Kidney (tissue), 14 donors: Measurements from ENCODE around the gene RPS6KA3. TPM values are rescaled to one million over a fixed set of nuclear protein-coding genes. Genes with fewer than 3 reads are reported as not detected.

Source experiments
- DNase-seq, 5 donors: peaks; one replicate each; pipeline ENCODE4 v3.0.0-alpha.2; 2013 to 2020
- FAIRE-seq: peaks from 2 replicates; lab custom pipeline; 2012; peaks lifted over from hg19 to GRCh38; lab: Jason Lieb, UNC
- H3K27ac ChIP-seq, 2 donors: one replicate each; pipeline ENCODE4 v1.7.0; 2013; ENCODE audit warnings: low read depth in 2 of 2, low read length in 2 of 2, inconsistent platforms in 1 of 2
- H3K27me3 ChIP-seq: one replicate; pipeline ENCODE4 v1.7.1; 2013; ENCODE audit warnings: low read length, inconsistent platforms; ENCODE audit not compliant: control insufficient read depth, insufficient read depth
- H3K36me3 ChIP-seq, 3 donors: one replicate each; pipeline versions ENCODE4 v1.7.0 to v1.7.1; 2013; ENCODE audit warnings: low read length in 3 of 3, control low read depth in 1 of 3, inconsistent platforms in 1 of 3; ENCODE audit not compliant: insufficient read depth in 3 of 3, control insufficient read depth in 2 of 3
- H3K4me1 ChIP-seq, 3 donors: one replicate each; pipeline versions ENCODE4 v1.7.0 to v1.7.1; 2013; ENCODE audit warnings: low read length in 3 of 3, inconsistent platforms in 1 of 3, low read depth in 1 of 3; ENCODE audit not compliant: control insufficient read depth in 2 of 3, insufficient read depth in 2 of 3
- H3K4me3 ChIP-seq, 3 donors: one replicate each; pipeline versions ENCODE4 v1.7.0 to v1.8.1; 2013; ENCODE audit warnings: low read length in 3 of 3, control low read depth in 1 of 3, inconsistent platforms in 1 of 3
- H3K9ac ChIP-seq, 3 donors: one replicate each; pipeline versions ENCODE4 v1.7.0 to v1.7.1; 2013; ENCODE audit warnings: low read length in 3 of 3, control low read depth in 1 of 3, inconsistent platforms in 1 of 3
- H3K9me3 ChIP-seq, 3 donors: one replicate each; pipeline versions ENCODE4 v1.7.0 to v1.7.1; 2013; ENCODE audit warnings: low read length in 3 of 3, control low read depth in 1 of 3, inconsistent platforms in 1 of 3; ENCODE audit not compliant: control insufficient read depth in 2 of 3, insufficient read depth in 1 of 3
- intact Hi-C: fragments of 100-400 bp; cut with DNase I; formaldehyde crosslinking; loops from one replicate; pipeline ENCODE4 v1.11.1; 2022
- polyA plus RNA-seq: library from polyadenylated mRNA; stranded (reverse); fragments of 350-450 nt; fragmentation: Illumina TruSeq; extraction: RNeasy Lipid Tissue Mini Kit (QIAGEN cat#74804); gene quantifications from one replicate; pipeline ENCODE4 v1.2.3, GENCODE V29; 2014; ENCODE audit warnings: low read depth, low replicate concordance; ENCODE audit not compliant: insufficient read depth
- total RNA-seq: library from RNA; stranded (reverse); fragmentation: NEBNext Ultra II Directional; extraction: Animal tissue kit (Norgen Biotek cat#: 25700); gene quantifications from one replicate; pipeline ENCODE4 v1.2.1, GENCODE V29; 2021
- TF ChIP-seq, protein P1 (sequence below): IDR thresholded peaks from 3 replicates; pipeline ENCODE4 v1.5.1; 2012; ENCODE audit warnings: mild to moderate bottlenecking, moderate library complexity, borderline replicate concordance; ENCODE audit not compliant: insufficient read depth; ENCODE audit errors: extremely low read depth
- donor health status: control.
- donor health status: control.
- donor health status: control.
- donor health status: control.
- donor health status: control.
- donor health status: DM: yes; HTN: yes; CAD: no.
- donor health status: Normal renal cell carcinoma (clear cell type).

The RPS6KA3 gene
- total and polyA plus RNA-seq, 2 donors from 2014 or later = 9.9 to 42.8 TPM

DNA sequence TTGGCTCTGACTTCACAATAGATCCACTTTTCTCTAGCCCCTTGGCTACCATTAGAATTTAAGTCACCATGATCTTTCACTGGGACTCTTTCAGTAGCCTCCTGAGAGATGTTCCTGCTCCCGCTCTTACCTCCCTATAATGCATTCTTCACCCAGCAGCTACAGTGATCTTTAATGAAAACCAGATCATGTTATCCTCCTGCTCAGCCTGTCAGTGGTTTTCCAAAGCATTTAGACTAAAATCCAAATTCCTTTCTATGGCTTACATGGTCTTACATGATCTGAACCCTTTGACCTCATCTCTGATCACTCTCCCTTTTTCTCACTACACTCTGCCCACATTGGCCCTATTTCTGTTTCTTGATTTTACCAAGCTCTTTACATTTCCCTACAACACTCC, 18.3 kb upstream of the RPS6KA3 start:
- no peak overlapping the region for H3K9ac ChIP-seq
- FAIRE-seq = no peak
- peaks cover 3% of the 10 kb centered on the region for H3K27me3 ChIP-seq
- H3K36me3 ChIP-seq = no peaks in the 10 kb centered on the region
- TF ChIP-seq, protein P1, sequence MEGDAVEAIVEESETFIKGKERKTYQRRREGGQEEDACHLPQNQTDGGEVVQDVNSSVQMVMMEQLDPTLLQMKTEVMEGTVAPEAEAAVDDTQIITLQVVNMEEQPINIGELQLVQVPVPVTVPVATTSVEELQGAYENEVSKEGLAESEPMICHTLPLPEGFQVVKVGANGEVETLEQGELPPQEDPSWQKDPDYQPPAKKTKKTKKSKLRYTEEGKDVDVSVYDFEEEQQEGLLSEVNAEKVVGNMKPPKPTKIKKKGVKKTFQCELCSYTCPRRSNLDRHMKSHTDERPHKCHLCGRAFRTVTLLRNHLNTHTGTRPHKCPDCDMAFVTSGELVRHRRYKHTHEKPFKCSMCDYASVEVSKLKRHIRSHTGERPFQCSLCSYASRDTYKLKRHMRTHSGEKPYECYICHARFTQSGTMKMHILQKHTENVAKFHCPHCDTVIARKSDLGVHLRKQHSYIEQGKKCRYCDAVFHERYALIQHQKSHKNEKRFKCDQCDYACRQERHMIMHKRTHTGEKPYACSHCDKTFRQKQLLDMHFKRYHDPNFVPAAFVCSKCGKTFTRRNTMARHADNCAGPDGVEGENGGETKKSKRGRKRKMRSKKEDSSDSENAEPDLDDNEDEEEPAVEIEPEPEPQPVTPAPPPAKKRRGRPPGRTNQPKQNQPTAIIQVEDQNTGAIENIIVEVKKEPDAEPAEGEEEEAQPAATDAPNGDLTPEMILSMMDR = no peak
- intact Hi-C loops = no loop called here
- no peaks in the 10 kb centered on the region for H3K9me3 ChIP-seq
- no peak for DNase-seq
- H3K4me1 ChIP-seq = no peaks in the 10 kb centered on the region
- H3K27ac ChIP-seq = no peak overlapping the region
- no peak overlapping the region for H3K4me3 ChIP-seq

DNA sequence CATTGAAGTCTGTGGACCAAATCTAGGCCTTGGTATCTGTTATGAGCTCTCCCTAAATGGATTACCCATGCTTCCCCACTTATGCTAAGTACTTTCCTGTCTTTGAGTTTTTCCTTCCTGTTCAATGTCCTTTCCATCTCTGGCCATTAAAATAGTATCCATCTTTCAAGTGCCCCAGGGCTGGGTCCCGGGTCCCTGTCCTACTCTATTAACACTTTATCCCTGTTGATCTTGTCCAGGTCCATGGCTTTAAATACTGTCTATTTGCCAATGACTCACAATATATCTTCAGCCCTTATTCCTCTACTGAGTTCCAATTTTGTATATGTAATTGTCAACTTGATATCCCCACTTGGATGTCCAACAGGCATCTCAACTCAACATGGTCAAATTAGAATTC, 17.7 kb upstream of the RPS6KA3 start:
- TF ChIP-seq, protein P1 = no peak
- FAIRE-seq (no peak), DNase-seq (no peak)
- Histone ChIP-seq H3K27ac (no peak overlapping the region), H3K36me3 (no peaks in the 10 kb centered on the region), H3K9ac (no peak overlapping the region), H3K27me3 (peaks cover 3% of the 10 kb centered on the region), H3K4me1 (no peaks in the 10 kb centered on the region), H3K4me3 (no peak overlapping the region), H3K9me3 (no peaks in the 10 kb centered on the region)
- intact Hi-C loops = no loop called here

DNA sequence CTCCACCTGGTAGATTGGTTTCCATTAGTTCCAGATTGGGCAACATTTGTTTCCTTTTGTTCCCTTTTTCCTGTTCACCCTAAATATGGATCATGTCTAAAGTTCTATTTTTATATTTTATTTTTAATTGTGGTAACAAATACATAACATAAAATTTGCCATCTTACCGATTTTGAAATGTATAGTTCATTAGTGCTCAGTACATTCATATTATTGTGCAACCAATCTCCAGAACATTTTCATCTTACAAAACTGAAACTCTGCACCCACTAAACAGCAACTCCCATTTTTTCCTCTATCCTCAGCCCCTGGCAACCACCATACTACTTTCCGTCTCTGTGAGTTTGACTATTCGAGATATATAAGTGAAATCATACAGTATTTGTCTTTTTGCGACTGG, 14.2 kb upstream of the RPS6KA3 start:
- no peak overlapping the region for H3K27ac ChIP-seq
- intact Hi-C loops = no loop called here
- DNase-seq = no peak
- no peak for FAIRE-seq
- H3K9me3 ChIP-seq = no peaks in the 10 kb centered on the region
- TF ChIP-seq, protein P1 = no peak
- no peaks in the 10 kb centered on the region for H3K36me3 ChIP-seq
- no peaks in the 10 kb centered on the region for H3K4me1 ChIP-seq
- no peak overlapping the region for H3K9ac ChIP-seq
- H3K27me3 ChIP-seq = no peaks in the 10 kb centered on the region
- no peak overlapping the region for H3K4me3 ChIP-seq

DNA sequence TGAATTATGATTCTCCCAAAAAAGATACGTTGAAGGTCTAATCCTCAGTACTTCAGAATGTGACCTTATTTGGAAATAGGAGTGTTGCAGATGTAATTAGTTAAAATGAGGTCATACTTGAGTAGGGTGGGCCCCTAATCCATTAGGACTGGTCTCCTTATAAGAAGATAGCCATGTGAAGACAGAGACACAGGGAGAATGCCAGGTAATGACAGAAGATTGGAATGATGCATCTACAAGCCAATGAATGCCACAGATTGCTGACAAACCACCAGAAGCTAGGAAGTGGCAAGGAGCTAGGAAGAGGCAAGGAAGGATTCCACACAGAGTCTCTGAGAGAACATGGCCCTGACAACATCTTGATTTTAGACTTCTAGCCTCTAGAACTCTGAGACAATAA, 7.4 kb upstream of the RPS6KA3 start:
- no peak for DNase-seq
- H3K9ac ChIP-seq = no peak overlapping the region
- FAIRE-seq = no peak
- H3K4me3 ChIP-seq = no peak overlapping the region
- H3K27ac ChIP-seq = no peak overlapping the region
- no peaks in the 10 kb centered on the region for H3K4me1 ChIP-seq
- peaks cover 3% of the 10 kb centered on the region for H3K27me3 ChIP-seq
- H3K9me3 ChIP-seq = no peaks in the 10 kb centered on the region
- H3K36me3 ChIP-seq = no peaks in the 10 kb centered on the region
- intact Hi-C loops = no loop called here
- TF ChIP-seq, protein P1 = no peak
